ENCODE measurements around the gene SYNE2.
"Not testable (repeated sequence)": the region's sequence is repeated elsewhere in the genome, so short reads cannot be mapped to it uniquely, and the experiment has no call there.

The SYNE2 gene

GRCh38 chr14:63852817-63853731 lies at the start of gene SYNE2:
Gene SYNE2, plus strand, starts transcription at chr14:63853004. Its CDS starts 56,145 bp downstream, at chr14:63909149.
- DNase-seq = peak; percentile 70

GRCh38 chr14:63803221-63803791 lies 49.5 kb upstream of the SYNE2 start:
- DNase-seq = not testable (repeated sequence)

DNA sequence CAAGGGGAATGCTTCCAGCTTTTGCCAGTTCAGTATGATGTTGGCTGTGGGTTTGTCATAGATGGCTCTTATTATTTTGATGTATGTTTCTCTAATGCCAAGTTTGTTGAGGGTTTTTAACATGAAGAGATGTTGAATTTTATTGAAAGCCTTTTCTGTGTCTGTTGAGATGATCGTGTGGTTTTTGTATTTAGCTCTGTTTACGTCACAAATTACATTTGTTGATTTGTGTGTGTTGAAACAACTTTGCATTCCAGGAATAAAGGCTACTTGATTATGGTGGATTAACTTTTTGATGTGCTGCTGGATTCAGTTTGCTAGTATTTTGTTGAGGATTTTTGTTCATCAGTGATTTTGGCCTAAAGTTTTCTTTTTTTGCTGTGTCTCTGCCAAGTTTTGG lies 46.7 kb upstream of the SYNE2 start:
- not testable (repeated sequence) for DNase-seq

DNA sequence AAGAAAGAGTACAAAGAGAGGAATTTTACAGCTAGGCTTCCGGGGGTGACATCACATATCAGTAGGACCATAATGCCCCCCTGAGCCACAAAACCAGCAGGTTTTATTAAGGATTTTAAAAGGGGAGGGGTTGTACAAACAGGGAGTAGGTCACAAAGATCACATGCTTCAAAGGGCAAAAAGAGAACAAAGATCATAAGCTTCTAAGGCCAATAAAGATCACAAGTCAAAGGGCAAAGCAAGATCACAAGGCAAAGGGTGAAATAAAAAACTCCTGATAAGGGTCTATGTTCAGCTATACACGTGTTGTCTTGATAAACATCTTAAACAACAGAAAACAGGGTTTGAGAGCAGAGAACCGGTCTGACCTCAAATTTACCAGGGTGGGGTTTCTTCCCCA lies 41.1 kb upstream of the SYNE2 start:
- not testable (repeated sequence) for DNase-seq

- DNase-seq = no peak
Measured at GRCh38 chr14:63833728-63834127, 19.1 kb upstream of the SYNE2 start.

DNA sequence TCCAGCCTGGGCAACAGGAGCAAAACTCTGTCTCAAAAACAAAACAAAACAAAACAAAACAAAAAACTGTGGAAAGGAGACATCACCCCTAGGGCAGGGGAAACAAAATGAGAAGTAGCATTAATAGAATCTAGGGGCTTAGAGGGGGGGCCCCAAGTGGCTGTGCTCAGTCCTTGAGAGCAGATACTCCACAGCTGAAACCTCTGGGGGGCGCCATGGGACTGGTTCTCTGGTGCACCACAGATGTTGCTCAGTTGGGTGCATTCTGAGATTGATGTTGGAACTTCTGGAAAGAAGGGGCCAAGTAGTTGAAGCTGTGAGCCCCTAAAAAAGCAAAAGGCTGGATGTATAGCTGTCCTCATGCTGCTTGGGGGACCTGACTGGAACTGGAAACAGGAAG lies 11.8 kb upstream of the SYNE2 start:
- no peak for DNase-seq

DNA sequence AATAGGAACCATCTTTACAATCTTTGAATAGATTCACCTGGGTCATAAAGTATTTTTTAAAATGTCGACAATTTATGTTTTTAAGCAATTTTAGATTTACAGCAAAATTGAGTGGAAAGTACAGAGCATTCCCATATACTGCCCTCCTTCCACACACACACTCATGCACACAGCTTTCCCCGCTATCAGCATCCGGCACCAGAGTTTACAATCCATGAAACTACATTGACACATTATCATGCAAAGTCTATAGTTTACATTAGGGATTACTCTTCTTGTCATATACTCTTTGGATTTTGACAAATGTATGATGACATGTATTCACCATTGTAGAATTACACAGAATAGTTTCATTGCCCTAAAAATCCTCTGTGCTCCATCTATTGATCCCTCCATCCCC lies 9.0 kb upstream of the SYNE2 start:
- DNase-seq = no peak

GRCh38 chr14:63848890-63849289 lies 3.9 kb upstream of the SYNE2 start:
- no peak for DNase-seq

- DNase-seq = no peak
Measured at GRCh38 chr14:63852271-63852816, 460 bp upstream of the SYNE2 start.

- DNase-seq = peak; percentile 43
Measured at GRCh38 chr14:63853831-63854293, 1.1 kb downstream of the SYNE2 start.

DNA sequence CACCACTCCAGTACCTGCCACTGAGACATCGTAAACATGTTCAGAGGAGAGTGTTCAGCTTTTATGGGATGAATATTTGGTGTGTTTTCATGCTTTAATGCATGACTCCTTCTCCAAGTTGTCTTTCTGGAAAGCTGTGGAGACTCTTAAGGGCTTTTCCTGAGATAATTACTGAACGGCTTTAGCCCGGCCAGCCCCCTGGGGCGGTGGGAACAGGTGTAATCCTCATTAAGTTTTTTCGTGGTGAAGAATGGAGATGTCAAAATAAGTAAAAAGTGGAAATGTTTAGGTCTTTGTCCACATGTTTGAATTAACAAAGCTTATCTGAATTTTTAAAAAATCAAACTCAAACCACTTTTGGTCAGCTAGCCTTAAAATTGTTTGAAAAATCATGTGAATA lies 1.5 kb downstream of the SYNE2 start:
- no peak for DNase-seq

DNA sequence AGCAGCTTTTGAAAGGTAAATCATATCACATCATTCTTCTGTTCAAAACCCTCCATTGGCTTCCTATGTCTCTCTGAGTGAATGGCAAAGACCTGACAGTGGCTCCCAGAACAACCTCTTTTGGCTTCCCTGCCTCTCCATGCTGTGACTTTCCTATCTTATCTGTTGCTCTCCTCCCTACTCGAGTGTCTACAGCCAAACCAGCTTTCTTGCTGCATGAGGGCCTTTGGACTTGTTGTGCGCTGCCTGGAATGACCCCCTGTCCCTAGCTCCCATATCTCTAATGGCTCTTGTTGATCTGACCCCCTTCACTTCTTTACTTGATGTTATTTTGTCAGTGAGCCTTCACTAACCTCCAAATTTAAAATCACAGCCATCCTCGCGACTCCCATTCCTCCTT lies 2.5 kb downstream of the SYNE2 start:
- no peak for DNase-seq

GRCh38 chr14:63857466-63858030 lies 4.7 kb downstream of the SYNE2 start:
- no peak for DNase-seq

- DNase-seq = no peak
Measured at GRCh38 chr14:63860146-63860545, 7.3 kb downstream of the SYNE2 start.

DNA sequence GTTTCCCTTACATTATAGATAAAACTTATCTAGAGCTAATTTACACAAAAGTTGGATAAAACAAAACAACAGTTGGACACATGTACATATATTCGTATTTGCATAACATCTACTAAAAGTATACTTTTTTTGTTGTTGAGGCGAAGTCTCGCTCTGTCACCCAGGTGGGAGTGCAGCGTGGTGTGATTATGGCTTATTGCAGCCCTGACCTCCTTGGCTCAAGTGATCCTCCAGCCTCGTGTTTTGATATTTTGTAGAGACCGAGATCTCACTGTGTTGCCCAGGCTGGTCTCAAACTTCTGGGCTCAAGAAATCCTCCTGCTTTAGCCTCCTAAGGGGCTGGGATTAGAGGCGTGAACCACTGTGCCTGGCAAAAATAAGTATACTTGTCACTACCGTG lies 9.4 kb downstream of the SYNE2 start:
- DNase-seq = no peak

- no peak for DNase-seq
Measured at GRCh38 chr14:63863004-63863403, 10.2 kb downstream of the SYNE2 start.

DNA sequence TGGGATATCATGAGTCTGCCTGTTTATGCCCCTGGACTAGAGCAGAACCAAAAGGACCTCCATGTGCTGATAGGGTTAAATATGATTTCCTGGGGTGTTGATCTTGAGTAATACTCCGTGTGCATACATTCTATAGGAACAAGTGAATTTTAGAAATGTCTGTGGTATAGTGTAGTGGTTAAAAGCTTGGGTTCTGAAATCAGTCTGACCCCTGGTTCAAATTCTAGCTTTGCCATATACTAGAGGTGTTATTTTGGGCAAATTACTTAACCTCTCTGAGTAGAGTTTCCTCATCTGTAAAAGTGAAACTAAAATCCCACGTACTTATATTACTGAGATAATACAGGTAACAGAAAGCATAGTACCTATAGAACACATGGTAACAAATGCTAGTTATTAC lies 12.0 kb downstream of the SYNE2 start:
- not testable (repeated sequence) for DNase-seq

- no peak for DNase-seq
Measured at GRCh38 chr14:63867933-63868921, 15.4 kb downstream of the SYNE2 start.

DNA sequence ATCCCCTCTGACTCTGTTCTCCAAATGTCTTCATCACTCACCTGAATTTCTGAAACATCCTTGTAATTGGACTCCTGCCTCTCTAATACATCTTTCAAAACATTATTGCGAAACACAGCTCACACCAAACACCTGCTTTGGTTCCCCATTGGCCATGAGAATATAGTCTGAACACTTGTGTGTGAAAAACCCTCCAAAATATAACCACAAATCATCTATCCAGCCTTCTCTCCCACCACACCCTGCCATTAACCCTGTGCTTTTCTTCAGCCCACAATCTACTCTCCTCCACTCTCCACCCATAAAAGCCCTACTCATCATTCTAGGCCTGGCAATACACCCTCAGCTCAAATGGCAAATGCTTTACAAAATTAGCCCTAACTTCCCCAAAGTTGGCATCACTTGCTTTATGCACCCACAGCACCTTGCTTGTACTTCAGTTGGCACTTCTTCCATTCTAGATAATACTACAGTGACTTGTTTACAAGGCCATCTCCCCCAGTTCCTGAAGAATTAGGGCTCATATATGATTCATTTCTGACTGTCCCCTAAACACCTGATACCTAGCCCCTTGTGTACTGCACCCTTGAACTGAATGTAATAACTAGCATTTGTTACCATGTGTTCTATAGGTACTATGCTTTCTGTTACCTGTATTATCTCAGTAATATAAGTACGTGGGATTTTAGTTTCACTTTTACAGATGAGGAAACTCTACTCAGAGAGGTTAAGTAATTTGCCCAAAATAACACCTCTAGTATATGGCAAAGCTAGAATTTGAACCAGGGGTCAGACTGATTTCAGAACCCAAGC lies 17.3 kb downstream of the SYNE2 start:
- DNase-seq = not testable (repeated sequence)

DNA sequence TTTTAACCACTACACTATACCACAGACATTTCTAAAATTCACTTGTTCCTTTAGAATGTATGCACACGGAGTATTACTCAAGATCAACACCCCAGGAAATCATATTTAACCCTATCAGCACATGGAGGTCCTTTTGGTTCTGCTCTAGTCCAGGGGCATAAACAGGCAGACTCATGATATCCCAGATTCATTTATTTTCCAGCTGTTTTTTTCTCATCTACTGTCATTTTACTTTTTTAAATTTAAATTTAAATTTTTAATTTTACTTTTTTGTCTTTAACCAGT lies 17.9 kb downstream of the SYNE2 start:
- not testable (repeated sequence) for DNase-seq

DNA sequence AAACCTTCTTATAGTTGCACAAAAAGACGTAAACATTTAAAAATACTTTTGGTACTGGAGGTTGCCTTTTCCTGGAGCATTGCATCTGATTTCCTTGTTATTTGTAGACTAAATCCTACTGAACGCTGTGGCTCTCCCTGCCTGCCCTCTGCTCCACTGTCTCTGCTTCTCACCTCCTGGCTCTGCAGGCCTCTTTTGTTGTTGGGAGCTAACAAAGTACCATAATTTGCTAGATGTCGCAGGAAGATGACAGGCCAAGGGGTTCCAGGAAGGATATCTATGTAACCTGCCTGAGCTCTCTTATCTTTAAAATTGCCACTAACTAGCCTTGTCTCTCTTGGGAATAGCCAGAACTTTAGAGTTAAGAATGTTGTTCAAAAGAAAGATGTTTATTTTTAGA lies 21.4 kb downstream of the SYNE2 start:
- DNase-seq = no peak

DNA sequence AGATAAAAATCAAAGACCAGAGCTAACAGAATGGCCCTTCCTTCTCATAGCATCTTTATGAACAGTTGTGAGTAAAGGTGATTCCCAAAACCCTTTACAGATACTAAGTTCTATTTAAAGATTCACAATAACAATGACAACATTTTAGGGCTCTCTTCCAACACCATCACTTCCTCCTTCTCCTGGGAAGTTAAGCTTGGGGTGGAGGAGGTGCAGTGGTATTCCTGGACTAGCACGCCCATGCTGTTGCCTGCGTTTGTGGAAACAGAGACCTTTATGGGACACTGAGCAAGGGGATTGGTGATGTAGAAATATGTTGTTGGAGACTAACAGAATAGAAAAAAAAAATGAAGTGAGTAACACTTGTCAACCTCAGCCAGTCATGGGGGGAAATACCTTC lies 22.5 kb downstream of the SYNE2 start:
- no peak for DNase-seq
